ENCODE results near the gene PIGK.

DNA sequence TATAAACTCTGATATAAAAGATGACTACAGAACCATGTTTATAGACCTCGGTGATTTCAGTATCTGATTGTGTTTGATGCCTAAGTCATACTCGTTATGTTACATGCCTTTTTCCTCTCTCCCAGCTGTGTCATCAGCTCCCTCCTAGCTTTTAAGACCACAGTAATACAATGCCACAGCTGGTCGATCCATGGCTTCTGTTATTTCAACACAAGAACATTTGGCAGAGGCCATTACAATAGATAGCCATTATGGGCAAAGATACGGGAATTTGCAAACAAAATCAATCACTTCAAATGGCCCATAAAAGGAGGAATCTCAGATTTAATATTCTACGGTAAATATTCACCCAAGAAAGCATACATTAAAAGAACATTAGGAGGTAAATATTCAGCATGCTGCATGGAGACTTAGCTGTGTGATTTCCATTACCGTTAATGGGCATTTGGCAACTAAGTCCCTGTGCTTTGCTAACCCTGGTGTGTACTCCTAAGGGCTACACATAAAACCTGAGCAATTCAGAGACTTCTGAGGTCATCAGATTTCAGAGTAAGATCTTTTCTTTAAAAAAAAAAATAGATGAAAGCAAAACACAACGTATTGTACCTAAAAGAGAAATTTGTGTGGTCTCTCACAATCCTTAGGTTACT is 153.4 kb downstream of the PIGK start:
- TF ChIP-seq, protein P1, sequence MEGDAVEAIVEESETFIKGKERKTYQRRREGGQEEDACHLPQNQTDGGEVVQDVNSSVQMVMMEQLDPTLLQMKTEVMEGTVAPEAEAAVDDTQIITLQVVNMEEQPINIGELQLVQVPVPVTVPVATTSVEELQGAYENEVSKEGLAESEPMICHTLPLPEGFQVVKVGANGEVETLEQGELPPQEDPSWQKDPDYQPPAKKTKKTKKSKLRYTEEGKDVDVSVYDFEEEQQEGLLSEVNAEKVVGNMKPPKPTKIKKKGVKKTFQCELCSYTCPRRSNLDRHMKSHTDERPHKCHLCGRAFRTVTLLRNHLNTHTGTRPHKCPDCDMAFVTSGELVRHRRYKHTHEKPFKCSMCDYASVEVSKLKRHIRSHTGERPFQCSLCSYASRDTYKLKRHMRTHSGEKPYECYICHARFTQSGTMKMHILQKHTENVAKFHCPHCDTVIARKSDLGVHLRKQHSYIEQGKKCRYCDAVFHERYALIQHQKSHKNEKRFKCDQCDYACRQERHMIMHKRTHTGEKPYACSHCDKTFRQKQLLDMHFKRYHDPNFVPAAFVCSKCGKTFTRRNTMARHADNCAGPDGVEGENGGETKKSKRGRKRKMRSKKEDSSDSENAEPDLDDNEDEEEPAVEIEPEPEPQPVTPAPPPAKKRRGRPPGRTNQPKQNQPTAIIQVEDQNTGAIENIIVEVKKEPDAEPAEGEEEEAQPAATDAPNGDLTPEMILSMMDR (IDR thresholded peaks at IDR 0.05) = no peak
- TF ChIP-seq POLR2A (IDR thresholded peaks at IDR 0.05) = no peak
